Activated naive CD4-positive, alpha-beta T cell treated with Interleukin-2 at 50 U/mL for 16 hours (primary cell): ENCODE measurements around the gene APOL4.
"Not testable (repeated sequence)": the region's sequence is repeated elsewhere in the genome, so short reads cannot be mapped to it uniquely, and the experiment has no call there.

Source experiments
- DNase-seq: peaks from one replicate; pipeline ENCODE4 v3.0.0-alpha.2; 2020

The APOL4 gene

DNA sequence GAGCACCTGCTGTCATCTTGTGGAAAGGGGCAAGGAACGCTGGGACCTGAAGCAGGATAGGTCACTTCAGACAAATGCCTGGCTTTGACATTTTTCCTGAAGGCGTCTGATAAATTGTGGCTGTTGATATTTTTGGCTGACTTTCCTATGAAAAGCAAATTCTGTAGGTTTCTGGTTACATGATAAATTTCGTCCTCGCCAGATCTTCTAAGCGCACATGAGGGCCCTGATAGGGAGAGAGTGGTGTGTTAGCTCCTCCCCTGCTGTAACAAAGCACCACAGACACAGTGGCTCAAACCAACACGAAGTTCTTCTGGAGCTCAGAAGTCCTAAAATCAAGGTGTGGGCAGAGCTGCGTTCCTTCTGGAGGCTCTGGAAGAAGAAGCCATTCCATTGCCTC, 19.6 kb downstream of the APOL4 start:
- no peak for DNase-seq

DNA sequence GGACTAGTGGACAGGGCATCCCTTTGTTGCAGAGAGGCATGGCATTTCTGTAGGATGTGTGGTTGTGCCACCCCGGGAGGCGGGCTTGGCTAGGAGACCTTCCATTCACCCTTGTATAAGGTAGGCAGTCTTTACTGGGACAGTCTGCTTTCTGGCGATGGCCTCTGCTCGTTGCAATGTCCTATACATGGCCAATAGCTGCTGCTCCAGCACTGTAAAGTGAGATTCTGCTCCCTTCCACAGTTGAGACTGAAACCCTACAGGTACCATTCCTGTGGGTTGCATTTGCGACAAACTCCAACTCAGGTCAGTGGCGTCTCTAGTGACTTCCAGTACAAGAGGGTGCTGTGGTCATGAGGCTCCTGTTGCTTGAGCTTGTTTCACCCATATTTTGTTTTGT, 20.7 kb downstream of the APOL4 start:
- no peak for DNase-seq

- DNase-seq: peak; percentile 85
Observed at GRCh38 chr22:36180038-36180880, 21.4 kb downstream of the APOL4 start.

DNA sequence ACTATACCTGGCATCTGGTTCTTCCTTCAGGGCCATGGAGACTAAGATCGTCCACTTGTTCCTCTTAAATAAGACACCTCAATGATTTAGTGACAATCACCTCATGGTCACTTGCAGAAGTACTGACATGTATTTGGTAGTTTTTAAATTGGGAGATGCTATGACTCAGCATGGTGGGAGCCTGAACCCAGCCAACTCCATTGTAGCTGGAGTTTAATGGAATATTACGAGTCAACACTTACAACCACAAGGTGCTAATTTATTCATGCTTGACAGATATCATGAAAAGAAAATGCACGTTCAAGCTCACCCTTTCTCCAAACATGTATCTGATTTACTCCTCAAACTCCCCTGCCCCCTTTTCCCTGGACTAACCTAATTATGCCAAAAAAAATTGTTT, 24.4 kb downstream of the APOL4 start:
- no peak for DNase-seq

GRCh38 chr22:36175892-36176291, 25.7 kb downstream of the APOL4 start:
- no peak for DNase-seq

GRCh38 chr22:36171941-36172340, 29.7 kb downstream of the APOL4 start:
- DNase-seq: no peak

- DNase-seq: no peak
Observed at GRCh38 chr22:36166518-36167220, 34.9 kb downstream of the APOL4 start.

DNA sequence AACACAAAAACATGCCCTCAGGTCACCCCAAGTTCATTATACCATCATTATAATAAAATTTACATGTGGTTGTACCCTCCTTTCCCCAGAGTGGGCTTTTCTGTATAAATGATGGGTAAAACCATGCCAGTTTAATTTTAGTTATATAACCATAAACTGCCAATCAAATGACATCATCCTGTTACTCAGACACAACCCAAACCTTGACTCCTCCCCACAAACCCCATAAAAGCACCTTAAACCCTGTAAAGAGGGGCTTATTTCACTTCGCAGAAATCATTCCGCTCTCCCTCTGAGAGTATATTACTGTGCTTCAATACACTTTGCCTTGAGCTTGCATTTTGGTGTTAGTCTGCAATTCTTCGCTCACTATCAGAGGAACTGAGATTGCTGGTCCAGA, 35.5 kb downstream of the APOL4 start:
- no peak for DNase-seq

- DNase-seq: no peak
Observed at GRCh38 chr22:36165141-36165540, 36.5 kb downstream of the APOL4 start.

DNA sequence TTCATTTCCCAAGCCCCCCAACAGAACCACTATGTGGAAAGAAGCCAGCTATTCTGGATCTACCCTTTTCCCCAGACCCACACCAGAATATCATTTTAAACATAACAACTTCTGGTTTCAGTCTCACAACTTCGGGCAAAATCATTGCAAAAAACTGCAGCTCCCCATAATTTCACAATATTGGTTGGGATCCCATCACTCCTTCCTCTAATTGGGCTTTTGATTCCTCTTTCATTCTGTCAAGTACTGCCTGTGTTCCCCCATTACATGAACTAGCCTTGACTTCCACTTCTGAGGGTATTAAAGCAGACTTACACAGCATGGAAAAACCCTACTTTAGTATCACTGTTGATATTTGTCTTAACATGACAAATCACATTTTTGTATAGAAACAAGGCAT, 37.0 kb downstream of the APOL4 start:
- no peak for DNase-seq

DNA sequence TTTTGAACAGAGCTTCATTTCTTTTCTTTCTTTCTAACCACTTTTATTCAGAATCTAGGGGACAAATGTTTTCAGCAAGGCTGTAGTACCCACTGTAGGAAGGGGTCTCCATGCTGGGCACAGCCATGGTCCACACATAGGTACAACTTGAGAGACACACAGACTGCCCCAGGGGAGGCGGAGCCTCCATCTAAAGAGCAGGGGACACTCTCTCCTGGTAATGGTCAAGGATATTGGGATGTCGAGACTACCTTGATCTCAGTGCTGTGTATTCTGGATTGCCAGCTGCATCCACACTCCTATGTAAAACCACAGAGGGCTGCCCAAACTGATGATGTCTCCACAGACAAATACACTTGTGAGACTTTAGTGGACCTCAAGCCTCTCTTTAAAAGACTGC, 38.1 kb downstream of the APOL4 start:
- DNase-seq: no peak

- peak; percentile 20 for DNase-seq
Observed at GRCh38 chr22:36162127-36163034, 39.2 kb downstream of the APOL4 start.

GRCh38 chr22:36161793-36162126, 39.8 kb downstream of the APOL4 start:
- DNase-seq: peak; percentile 28

- peak; percentile 40 for DNase-seq
Observed at GRCh38 chr22:36160499-36160942, 41.1 kb downstream of the APOL4 start, which contains the start of gene APOL3. Gene APOL3 (minus strand): TSS chr22:36160755. CDS start chr22:36149055, 11,700 bp downstream.

- DNase-seq: peak; percentile 80
Observed at GRCh38 chr22:36156515-36157419, 44.8 kb downstream of the APOL4 start.

DNA sequence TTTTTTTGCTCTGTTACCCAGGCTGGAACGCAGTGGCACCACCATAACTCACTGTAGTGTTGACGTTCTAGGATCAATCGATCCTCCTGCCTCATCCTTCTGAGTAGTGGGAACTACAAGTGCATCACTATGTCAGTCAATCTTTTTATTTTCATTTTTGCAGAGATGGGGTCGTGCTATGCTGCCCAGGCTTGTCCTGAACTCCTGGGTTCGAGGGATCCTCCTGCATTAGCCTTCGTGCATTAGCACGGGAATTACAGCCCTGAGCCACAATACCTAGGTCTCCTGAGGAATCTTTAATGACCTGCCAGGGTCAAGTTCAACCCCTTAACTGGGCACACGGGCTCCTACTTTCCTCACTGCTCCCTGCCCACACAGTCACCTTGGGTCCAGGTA, 45.5 kb downstream of the APOL4 start:
- DNase-seq: no peak

DNA sequence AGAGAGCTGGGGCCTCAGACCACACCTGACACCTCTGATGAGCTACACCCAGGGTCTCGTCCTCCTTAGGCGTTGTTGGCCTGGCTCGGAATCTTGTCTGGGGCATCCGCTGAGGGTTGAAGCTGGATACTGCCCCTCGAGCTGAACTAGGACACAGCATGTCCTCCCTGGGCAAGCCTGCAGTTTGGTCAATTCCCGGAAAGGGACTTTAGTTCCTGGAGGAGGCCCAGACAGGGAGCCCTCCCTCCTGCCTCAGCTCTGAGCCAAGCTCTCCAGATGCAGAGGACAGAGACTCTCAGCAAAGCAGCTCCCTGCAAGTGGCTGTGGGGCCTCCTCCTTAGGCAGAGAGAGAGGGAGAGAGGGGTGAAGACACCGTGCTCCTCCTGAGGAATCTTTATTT, 45.9 kb downstream of the APOL4 start:
- DNase-seq: no peak

GRCh38 chr22:36154423-36154945, 47.1 kb downstream of the APOL4 start:
- no peak for DNase-seq

DNA sequence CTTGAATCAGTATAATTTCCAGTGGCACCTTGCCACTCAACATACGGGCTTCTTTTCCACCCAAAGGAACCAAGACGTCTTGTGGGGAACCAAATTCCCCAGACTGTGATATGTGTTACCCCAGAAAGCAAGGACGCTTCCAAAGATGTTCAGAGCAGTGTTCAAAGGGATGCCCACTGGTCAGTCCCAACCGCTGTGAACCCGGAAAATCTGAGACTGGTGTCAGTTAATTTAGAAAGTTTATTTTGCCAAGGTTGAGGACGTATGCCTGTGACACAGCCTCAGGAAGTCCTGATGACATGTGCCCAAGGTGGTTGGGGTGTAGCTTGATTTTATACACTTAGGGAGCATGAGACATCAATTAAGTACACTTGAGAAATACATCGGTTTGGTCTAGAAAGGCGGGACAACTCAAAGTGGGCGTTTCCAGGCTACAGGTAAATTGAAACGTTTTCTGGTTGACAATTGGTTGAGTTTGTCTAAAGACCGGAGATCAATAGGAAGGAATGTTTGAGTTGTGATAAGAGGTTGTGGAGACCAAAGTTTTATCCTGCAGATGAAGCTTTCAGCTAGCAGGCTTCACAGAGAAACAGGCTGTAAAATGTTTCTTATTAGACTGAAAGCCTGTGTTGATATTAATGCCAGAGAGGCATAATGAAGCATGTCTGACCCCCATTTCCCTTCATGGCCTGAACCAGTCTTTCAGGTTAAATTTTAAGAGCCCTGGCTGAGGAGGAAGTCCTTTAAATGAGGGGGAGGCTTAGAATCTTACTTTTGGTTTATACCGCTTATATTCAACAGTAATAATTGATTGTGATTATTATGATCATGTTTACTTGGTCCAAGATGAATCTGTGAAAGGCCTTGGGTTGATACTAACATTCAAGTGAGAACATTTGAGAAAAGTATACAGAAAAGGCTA, 47.8 kb downstream of the APOL4 start:
- DNase-seq: no peak

GRCh38 chr22:36152821-36153220, 48.8 kb downstream of the APOL4 start:
- DNase-seq: not testable (repeated sequence)

- no peak for DNase-seq
Observed at GRCh38 chr22:36152088-36152487, 49.5 kb downstream of the APOL4 start.
